ENCODE data around the gene TNS4.

DNA sequence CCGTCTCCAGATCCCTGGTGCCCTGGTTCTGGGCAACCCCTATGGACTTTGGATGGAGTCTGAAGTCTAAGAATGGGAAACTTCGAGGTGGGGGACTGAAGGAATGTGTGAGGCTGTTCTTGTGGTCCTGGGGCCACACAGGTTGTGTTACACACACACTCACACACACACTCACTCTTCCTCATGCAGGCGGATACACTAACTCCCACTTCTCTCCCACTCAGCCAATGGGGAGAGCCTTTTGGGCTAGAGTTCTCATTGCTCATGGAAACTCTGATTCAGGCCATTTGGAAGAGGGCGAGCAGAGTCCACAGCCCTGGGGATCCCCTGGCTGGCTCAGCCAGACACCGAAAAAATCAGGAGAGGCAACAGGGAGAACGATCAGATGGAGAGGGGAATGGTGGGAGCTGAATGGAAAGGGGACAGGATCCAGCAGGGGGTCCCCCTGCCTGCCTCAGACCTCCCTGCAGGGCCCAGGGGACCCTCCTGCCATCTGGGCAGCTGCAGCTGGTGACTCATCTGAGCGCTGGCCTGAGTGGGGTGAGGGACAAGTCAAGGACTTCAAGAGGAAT is 49.1 kb downstream of the TNS4 start:
- TF ChIP-seq CTCF (IDR thresholded peaks at IDR 0.05), result no peak
- no peak for TF ChIP-seq ZFX (IDR thresholded peaks at IDR 0.05; ENCODE audit: borderline replicate concordance)

Data from 22Rv1 (cell line).